Colonic mucosa (tissue), 4 donors: ENCODE data around the gene MIPOL1. TPM values are rescaled to one million over a fixed set of nuclear protein-coding genes. Genes with fewer than 3 reads are reported as not detected.

Experiments used
- DNase-seq: peaks from one replicate; pipeline ENCODE4 v3.0.0-alpha.2; 2020
- H3K27ac ChIP-seq: fragments of 200-600 bp; one replicate; pipeline ENCODE4 v1.8.0; 2021
- H3K27me3 ChIP-seq: fragments of 200-600 bp; one replicate; pipeline ENCODE4 v1.8.0; 2021
- H3K36me3 ChIP-seq: fragments of 200-600 bp; one replicate; pipeline ENCODE4 v1.8.0; 2021
- H3K4me1 ChIP-seq: fragments of 200-600 bp; one replicate; pipeline ENCODE4 v1.8.0; 2021; ENCODE audit warnings: mild to moderate bottlenecking
- H3K4me3 ChIP-seq: fragments of 200-600 bp; one replicate; pipeline ENCODE4 v1.8.0; 2021
- H3K9ac ChIP-seq, 2 donors: one replicate each; pipeline ENCODE4 v1.7.0; 2013; ENCODE audit warnings: control low read depth in 2 of 2, low read depth in 2 of 2, low read length in 2 of 2
- H3K9me3 ChIP-seq: fragments of 200-600 bp; one replicate; pipeline ENCODE4 v1.8.0; 2021
- intact Hi-C: fragments of 100-400 bp; cut with DNase I; formaldehyde crosslinking; loops from one replicate; pipeline ENCODE4 v1.14.1; 2022
- total RNA-seq, 2 donors: library from RNA; stranded (reverse); fragmentation: NEBNext Ultra II Directional in 1 of 2; extraction: Animal tissue kit (Norgen Biotek cat#: 25700) in 1 of 2; gene quantifications; one replicate each; pipeline ENCODE4 v1.2.1, GENCODE V29; 2021
- TF ChIP-seq, protein P1 (sequence below): fragments of 200-600 bp; IDR thresholded peaks from one replicate; pipeline ENCODE4 v1.8.0; 2022; ENCODE audit warnings: antibody characterized with exemption, mild to moderate bottlenecking
- donor health status: healthy.
- donor health status: DM: no; HTN: no; CAD: no.
- donor health status: DM: no; HTN: no; CAD: no.

The MIPOL1 gene
- total RNA-seq, 2 donors from 2014 or later = 4.9 to 7.7 TPM

DNA sequence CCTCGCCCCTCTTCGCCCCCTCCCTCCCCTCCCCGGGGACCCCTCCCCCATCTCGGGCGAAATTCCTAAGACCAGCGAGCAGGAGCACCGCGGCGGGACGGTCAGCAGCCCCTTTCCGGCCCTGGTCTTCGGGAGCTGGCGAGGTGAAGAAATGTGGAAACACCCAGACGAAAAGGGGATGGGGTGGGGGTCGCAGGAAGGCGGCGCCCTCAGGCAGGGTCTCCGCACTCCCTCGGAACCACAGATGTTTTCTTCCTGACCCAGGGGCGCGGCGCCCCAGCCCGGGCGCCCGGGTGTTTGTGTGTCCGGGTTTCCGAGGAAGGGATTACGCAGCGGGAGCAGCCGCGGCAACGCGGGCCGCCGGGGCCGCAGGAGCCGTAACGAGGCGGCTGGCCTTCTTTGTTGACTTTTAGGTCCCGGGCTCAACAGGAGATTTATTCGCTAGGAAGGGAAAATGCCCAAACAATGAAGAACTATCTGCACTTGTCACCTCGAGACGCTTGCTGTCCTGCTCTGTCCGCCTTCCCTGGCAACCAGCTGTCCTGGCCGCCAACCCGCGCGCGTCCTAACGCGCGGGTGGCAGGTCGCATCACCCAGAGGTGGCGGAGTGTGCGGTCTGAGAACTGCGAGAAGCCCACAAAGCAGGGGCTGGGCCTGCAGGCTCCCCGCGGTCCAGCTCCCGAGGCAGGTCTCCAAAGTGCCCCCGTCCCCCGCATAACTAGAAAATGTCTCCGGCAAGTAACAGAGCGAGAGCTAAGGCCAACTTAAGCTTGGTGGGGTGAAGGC is 390.3 kb downstream of the MIPOL1 start:
- Histone ChIP-seq H3K4me1 (no peaks in the 10 kb centered on the region), H3K27ac (peak overlapping the region; percentile 88), H3K36me3 (no peaks in the 10 kb centered on the region), H3K4me3 (peak overlapping the region; percentile 28), H3K9me3 (no peaks in the 10 kb centered on the region), H3K9ac (peak overlapping the region; percentile 48 to 90), H3K27me3 (peaks cover 25% of the 10 kb centered on the region)
- TF ChIP-seq, protein P1, sequence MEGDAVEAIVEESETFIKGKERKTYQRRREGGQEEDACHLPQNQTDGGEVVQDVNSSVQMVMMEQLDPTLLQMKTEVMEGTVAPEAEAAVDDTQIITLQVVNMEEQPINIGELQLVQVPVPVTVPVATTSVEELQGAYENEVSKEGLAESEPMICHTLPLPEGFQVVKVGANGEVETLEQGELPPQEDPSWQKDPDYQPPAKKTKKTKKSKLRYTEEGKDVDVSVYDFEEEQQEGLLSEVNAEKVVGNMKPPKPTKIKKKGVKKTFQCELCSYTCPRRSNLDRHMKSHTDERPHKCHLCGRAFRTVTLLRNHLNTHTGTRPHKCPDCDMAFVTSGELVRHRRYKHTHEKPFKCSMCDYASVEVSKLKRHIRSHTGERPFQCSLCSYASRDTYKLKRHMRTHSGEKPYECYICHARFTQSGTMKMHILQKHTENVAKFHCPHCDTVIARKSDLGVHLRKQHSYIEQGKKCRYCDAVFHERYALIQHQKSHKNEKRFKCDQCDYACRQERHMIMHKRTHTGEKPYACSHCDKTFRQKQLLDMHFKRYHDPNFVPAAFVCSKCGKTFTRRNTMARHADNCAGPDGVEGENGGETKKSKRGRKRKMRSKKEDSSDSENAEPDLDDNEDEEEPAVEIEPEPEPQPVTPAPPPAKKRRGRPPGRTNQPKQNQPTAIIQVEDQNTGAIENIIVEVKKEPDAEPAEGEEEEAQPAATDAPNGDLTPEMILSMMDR = no peak
- no peak for DNase-seq
- intact Hi-C loops = no loop called here

DNA sequence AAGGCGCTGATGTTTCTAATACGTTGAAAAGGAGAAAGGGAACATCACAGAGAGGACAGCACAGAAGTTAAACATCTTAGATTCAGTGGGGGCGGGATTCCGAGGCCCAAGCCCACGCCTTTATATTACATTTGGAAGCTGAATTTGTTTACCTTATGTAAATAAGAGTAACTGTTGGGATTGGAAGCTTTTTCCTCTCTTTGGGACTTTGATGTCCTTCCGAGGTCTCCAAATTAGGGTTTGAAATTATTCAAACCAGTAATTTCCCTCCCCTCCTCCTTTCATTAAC is 390.9 kb downstream of the MIPOL1 start:
- Histone ChIP-seq H3K4me3 (peak overlapping the region; percentile 28), H3K36me3 (no peaks in the 10 kb centered on the region), H3K27me3 (peaks cover 22% of the 10 kb centered on the region), H3K9ac (peak overlapping the region; percentile 51 to 90), H3K27ac (peak overlapping the region; percentile 88), H3K4me1 (no peaks in the 10 kb centered on the region), H3K9me3 (no peaks in the 10 kb centered on the region)
- DNase-seq = peak; percentile 55
- intact Hi-C loops = no loop called here
- TF ChIP-seq, protein P1 = no peak

- peak overlapping the region; percentile 51 to 90 for H3K9ac ChIP-seq
- TF ChIP-seq, protein P1 = no peak
- peak overlapping the region; percentile 10 for H3K4me3 ChIP-seq
These were observed 391.4 kb downstream of the MIPOL1 start for GRCh38 chr14:37588956-37589714.

DNA sequence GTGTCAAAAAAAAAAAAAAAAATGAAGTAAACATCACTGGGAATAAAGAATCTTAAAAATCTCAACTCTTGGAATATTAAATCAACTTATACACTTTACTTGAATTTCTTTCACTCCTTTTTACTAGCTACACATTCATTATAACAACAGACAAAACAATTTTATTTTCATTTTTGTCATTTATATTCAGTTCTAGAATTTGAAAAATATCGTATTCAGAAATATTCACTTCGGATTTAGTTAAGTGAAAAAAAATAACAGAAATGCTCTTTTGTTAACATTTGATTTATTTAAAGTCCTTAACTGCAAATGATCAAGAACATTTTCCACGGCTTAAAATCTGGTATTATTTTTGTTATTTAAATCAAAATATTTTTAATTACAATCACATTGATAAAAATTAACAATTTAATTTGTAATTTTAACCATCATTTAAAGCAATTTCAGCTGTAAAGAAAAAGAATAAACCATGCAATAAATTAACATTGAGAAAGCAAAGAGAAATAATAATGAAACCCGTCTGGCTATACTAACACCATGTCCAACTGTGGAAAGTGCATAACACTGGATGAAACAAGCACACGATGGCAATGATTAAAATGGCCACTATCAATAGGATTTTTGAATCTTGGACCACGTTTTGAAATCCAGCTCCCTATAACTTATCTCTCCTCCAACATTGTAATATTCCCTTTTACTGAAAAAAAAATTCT is 392.1 kb downstream of the MIPOL1 start:
- peaks cover 17% of the 10 kb centered on the region for H3K27me3 ChIP-seq
- H3K4me3 ChIP-seq = peak overlapping the region; percentile 19
- TF ChIP-seq, protein P1 = no peak
- intact Hi-C loops = loop anchor here (2.0 to 5.0 kb wide), 2 partner anchors 25 to 343 kb away; no protein-coding TSS in a partner anchor
- H3K4me1 ChIP-seq = no peaks in the 10 kb centered on the region
- peak overlapping the region in 1 of 2 donors; percentile 96 for H3K9ac ChIP-seq
- H3K27ac ChIP-seq = peak overlapping the region; percentile 88
- no peaks in the 10 kb centered on the region for H3K36me3 ChIP-seq
- no peak for DNase-seq
- H3K9me3 ChIP-seq = no peaks in the 10 kb centered on the region

More at GRCh38 chr14:37588956-37589714, 391.4 kb downstream of the MIPOL1 start:
- DNase-seq = peak; percentile 42
- peak overlapping the region; percentile 88 for H3K27ac ChIP-seq
- H3K27me3 ChIP-seq = peaks cover 17% of the 10 kb centered on the region
- no peaks in the 10 kb centered on the region for H3K4me1 ChIP-seq
- no peaks in the 10 kb centered on the region for H3K36me3 ChIP-seq
- no peaks in the 10 kb centered on the region for H3K9me3 ChIP-seq
- intact Hi-C loops = no loop called here

GRCh38 chr14:37590428-37591139 is 392.8 kb downstream of the MIPOL1 start:
- Histone ChIP-seq H3K9me3 (no peaks in the 10 kb centered on the region), H3K4me3 (peak overlapping the region; percentile 19), H3K27ac (peak overlapping the region; percentile 88), H3K36me3 (no peaks in the 10 kb centered on the region), H3K27me3 (peaks cover 17% of the 10 kb centered on the region), H3K4me1 (no peaks in the 10 kb centered on the region), H3K9ac (peak overlapping the region in 1 of 2 donors; percentile 96)
- TF ChIP-seq, protein P1 = no peak
- intact Hi-C loops = loop anchor here (2.0 to 5.0 kb wide), 2 partner anchors 26 to 343 kb away; no protein-coding TSS in a partner anchor
- DNase-seq = no peak
